IMR-90 (cell line): ENCODE data around the gene KDM8.

Experiments used
- CHD1 ChIP-seq: IDR thresholded peaks from 2 replicates; pipeline ENCODE4 v1.6.1; 2012; ENCODE audit warnings: low read depth, low read length, improper control_type of control experiment
- CTCF ChIP-seq: conservative IDR thresholded peaks from 2 replicates; pipeline ENCODE4 v1.5.1; 2012; ENCODE audit warnings: mild to moderate bottlenecking, low read depth, low read length, improper control_type of control experiment
- POLR2A ChIP-seq: IDR thresholded peaks from 2 replicates; pipeline ENCODE4 v1.6.1; 2012; ENCODE audit warnings: mild to moderate bottlenecking, low read depth, low read length
- RFX5 ChIP-seq: IDR thresholded peaks from 2 replicates; pipeline ENCODE4 v1.8.0; 2012; ENCODE audit warnings: low read depth, mild to moderate bottlenecking, low read length, moderate library complexity

GRCh38 chr16:27258241-27258734 is 55.0 kb downstream of the KDM8 start:
- TF ChIP-seq CTCF (no peak), POLR2A (no peak), CHD1 (no peak), RFX5 (no peak)
